Skeletal muscle tissue (tissue), 4 donors: ENCODE data around the gene CCDC116. TPM values are rescaled to one million over a fixed set of nuclear protein-coding genes. Genes with fewer than 3 reads are reported as not detected.
"Not testable (repeated sequence)": the region's sequence is repeated elsewhere in the genome, so short reads cannot be mapped to it uniquely, and the experiment has no call there.

Experiments
- H3K27ac ChIP-seq: one replicate; pipeline ENCODE4 v1.7.0; 2013; ENCODE audit warnings: mild to moderate bottlenecking, low read depth, low read length, inconsistent platforms
- H3K27me3 ChIP-seq, 3 donors: one replicate each; pipeline ENCODE4 v1.7.0; 2013; ENCODE audit warnings: low read length in 3 of 3; ENCODE audit not compliant: control insufficient read depth in 3 of 3, insufficient read depth in 3 of 3
- H3K36me3 ChIP-seq, 3 donors: one replicate each; pipeline ENCODE4 v1.7.0; 2013; ENCODE audit warnings: low read length in 3 of 3; ENCODE audit not compliant: control insufficient read depth in 3 of 3, insufficient read depth in 3 of 3
- H3K4me1 ChIP-seq, 3 donors: one replicate each; pipeline ENCODE4 v1.7.0; 2013; ENCODE audit warnings: low read length in 3 of 3, mild to moderate bottlenecking in 3 of 3; ENCODE audit not compliant: control insufficient read depth in 3 of 3, insufficient read depth in 3 of 3
- H3K4me3 ChIP-seq, 3 donors: one replicate each; pipeline ENCODE4 v1.7.0; 2013; ENCODE audit warnings: low read length in 3 of 3
- H3K9ac ChIP-seq, 3 donors: one replicate each; pipeline ENCODE4 v1.7.0; 2013; ENCODE audit warnings: low read length in 3 of 3, mild to moderate bottlenecking in 3 of 3, moderate library complexity in 2 of 3, low read depth in 1 of 3
- H3K9me3 ChIP-seq, 3 donors: one replicate each; pipeline ENCODE4 v1.7.0; 2013; ENCODE audit warnings: low read length in 3 of 3; ENCODE audit not compliant: control insufficient read depth in 3 of 3
- total RNA-seq: library from RNA; depleted of rRNA; stranded (reverse); fragments of >200 nt; gene quantifications from one replicate; pipeline ENCODE4 v1.2.3, GENCODE V29; 2014
- donor health status: Osteomylitis.

Gene CCDC116
- total RNA-seq, 1 donor from 2014 or later: not detected

GRCh38 chr22:21632931-21633330, 371 bp downstream of the CCDC116 start:
- Histone ChIP-seq H3K9me3 (no peaks in the 10 kb centered on the region), H3K4me1 (peaks cover 4 to 10% (median 8%) of the 10 kb centered on the region in 3 donors), H3K27ac (no peak overlapping the region), H3K36me3 (no peaks in the 10 kb centered on the region), H3K4me3 (no peak overlapping the region), H3K27me3 (no peaks in the 10 kb centered on the region), H3K9ac (no peak overlapping the region)

- H3K4me1 ChIP-seq: peaks cover 4 to 10% (median 8%) of the 10 kb centered on the region in 3 donors
- no peaks in the 10 kb centered on the region for H3K9me3 ChIP-seq
- no peak overlapping the region for H3K27ac ChIP-seq
- H3K27me3 ChIP-seq: no peaks in the 10 kb centered on the region
- no peaks in the 10 kb centered on the region for H3K36me3 ChIP-seq
- H3K9ac ChIP-seq: no peak overlapping the region
- H3K4me3 ChIP-seq: no peak overlapping the region
Observed at GRCh38 chr22:21633481-21633880, 921 bp downstream of the CCDC116 start.

GRCh38 chr22:21634081-21634480, 1.5 kb downstream of the CCDC116 start:
- Histone ChIP-seq H3K4me3 (no peak overlapping the region), H3K36me3 (no peaks in the 10 kb centered on the region), H3K9me3 (no peaks in the 10 kb centered on the region), H3K27ac (no peak overlapping the region), H3K4me1 (peaks cover 3 to 7% (median 7%) of the 10 kb centered on the region in 3 donors), H3K27me3 (no peaks in the 10 kb centered on the region), H3K9ac (no peak overlapping the region)

- H3K9ac ChIP-seq: no peak overlapping the region
- H3K27me3 ChIP-seq: no peaks in the 10 kb centered on the region
- H3K4me1 ChIP-seq: no peaks in the 10 kb centered on the region
- no peaks in the 10 kb centered on the region for H3K9me3 ChIP-seq
- H3K4me3 ChIP-seq: no peak overlapping the region
- no peaks in the 10 kb centered on the region for H3K36me3 ChIP-seq
- no peak overlapping the region for H3K27ac ChIP-seq
Observed at GRCh38 chr22:21634844-21635243, 2.3 kb downstream of the CCDC116 start.

- peaks cover 0 to 3% (median under 1%) of the 10 kb centered on the region in 3 donors for H3K4me1 ChIP-seq
- H3K27ac ChIP-seq: no peak overlapping the region
- no peak overlapping the region for H3K9ac ChIP-seq
- no peaks in the 10 kb centered on the region for H3K9me3 ChIP-seq
- H3K36me3 ChIP-seq: no peaks in the 10 kb centered on the region
- H3K27me3 ChIP-seq: no peaks in the 10 kb centered on the region
- no peak overlapping the region for H3K4me3 ChIP-seq
Observed at GRCh38 chr22:21635771-21636510, 3.4 kb downstream of the CCDC116 start.

- no peak overlapping the region for H3K9ac ChIP-seq
- peaks cover 7 to 10% (median 8%) of the 10 kb centered on the region in 3 donors for H3K4me1 ChIP-seq
- H3K27ac ChIP-seq: no peak overlapping the region
- no peaks in the 10 kb centered on the region for H3K9me3 ChIP-seq
- no peaks in the 10 kb centered on the region for H3K36me3 ChIP-seq
- no peak overlapping the region for H3K4me3 ChIP-seq
- H3K27me3 ChIP-seq: no peaks in the 10 kb centered on the region
Observed at GRCh38 chr22:21636629-21637218, 4.2 kb downstream of the CCDC116 start.

GRCh38 chr22:21637450-21637849, 4.9 kb downstream of the CCDC116 start:
- peaks cover 8 to 12% (median 10%) of the 10 kb centered on the region in 3 donors for H3K4me1 ChIP-seq
- not testable (repeated sequence) for H3K27me3 ChIP-seq, H3K9me3 ChIP-seq, H3K27ac ChIP-seq, H3K36me3 ChIP-seq, H3K4me3 ChIP-seq, H3K9ac ChIP-seq

- peaks cover 0 to 5% (median 3%) of the 10 kb centered on the region in 3 donors for H3K36me3 ChIP-seq
- peaks cover 16 to 27% (median 18%) of the 10 kb centered on the region in 3 donors for H3K4me1 ChIP-seq
- H3K9me3 ChIP-seq: no peaks in the 10 kb centered on the region
- H3K4me3 ChIP-seq: no peak overlapping the region
- no peaks in the 10 kb centered on the region for H3K27me3 ChIP-seq
- no peak overlapping the region for H3K27ac ChIP-seq
- H3K9ac ChIP-seq: no peak overlapping the region
Observed at GRCh38 chr22:21639359-21639758, 6.8 kb downstream of the CCDC116 start.

- Histone ChIP-seq H3K4me1 (peaks cover 16 to 27% (median 18%) of the 10 kb centered on the region in 3 donors), H3K27ac (no peak overlapping the region), H3K36me3 (peaks cover 0 to 5% (median 3%) of the 10 kb centered on the region in 3 donors), H3K27me3 (no peaks in the 10 kb centered on the region), H3K9ac (no peak overlapping the region), H3K4me3 (no peak overlapping the region), H3K9me3 (no peaks in the 10 kb centered on the region)
Observed at GRCh38 chr22:21640810-21641209, 8.2 kb downstream of the CCDC116 start.

- Histone ChIP-seq H3K27me3 (no peaks in the 10 kb centered on the region), H3K4me1 (peaks cover 16 to 30% (median 18%) of the 10 kb centered on the region in 3 donors), H3K36me3 (peaks cover 0 to 7% (median 3%) of the 10 kb centered on the region in 3 donors), H3K9ac (peak overlapping the region; percentile 52 to 86 (median 80)), H3K4me3 (peak overlapping the region; percentile 76 to 83 (median 83)), H3K27ac (peak overlapping the region; percentile 69), H3K9me3 (no peaks in the 10 kb centered on the region)
Observed at GRCh38 chr22:21641417-21641788, 8.8 kb downstream of the CCDC116 start.
